Prostate gland (tissue), 2 donors: ENCODE data around the gene FNBP1.

Source experiments
- CTCF ChIP-seq, 4 experiments: fragments of 200-600 bp in 2 of 4; fragments of 450-650 bp in 2 of 4; sonication (generic) in 2 of 4; IDR thresholded peaks; 1 replicate in 3 of 4; 2 replicates in 1 of 4; pipeline ENCODE4 v1.5.1; 2016 to 2019; ENCODE audit warnings: antibody characterized with exemption in 4 of 4, mild to moderate bottlenecking in 2 of 4, moderate library complexity in 2 of 4
- POLR2A ChIP-seq: fragments of 450-650 bp; IDR thresholded peaks from one replicate; pipeline ENCODE4 v1.6.1; 2016; ENCODE audit warnings: antibody characterized with exemption, mild to moderate bottlenecking

DNA sequence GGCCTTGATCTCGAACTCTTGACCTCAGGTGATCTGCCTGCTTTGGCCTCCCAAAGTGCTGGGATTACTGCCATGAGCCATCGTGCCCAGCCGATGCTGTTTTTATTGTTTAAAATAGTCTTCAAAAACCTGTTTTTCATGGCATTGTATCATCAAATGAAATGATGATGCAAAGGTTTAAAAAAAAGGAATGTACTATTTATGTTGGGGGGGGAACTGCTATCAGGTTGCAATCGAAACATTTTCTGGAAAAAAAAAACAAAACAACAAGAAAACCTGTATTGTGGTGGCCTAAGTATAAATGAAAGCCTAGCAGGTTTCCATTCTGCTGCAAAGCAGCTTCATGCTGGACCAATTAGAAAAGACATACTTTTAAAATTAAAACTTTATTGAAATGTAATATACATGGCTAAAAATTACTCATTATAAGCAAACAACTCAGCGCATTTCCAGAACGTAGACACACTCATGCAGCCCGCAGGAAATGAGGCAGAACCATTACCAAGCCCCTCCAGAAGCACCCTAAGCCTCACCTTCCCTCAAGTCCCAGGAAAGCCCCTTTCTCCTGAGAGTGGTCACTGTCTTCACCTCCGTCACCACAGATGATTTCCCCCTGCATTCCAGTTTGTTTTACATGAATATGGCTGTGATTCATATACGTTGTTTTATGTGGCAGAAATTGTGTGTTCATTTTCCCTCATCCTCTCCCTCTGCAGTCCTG, 29.7 kb upstream of the FNBP1 start:
- TF ChIP-seq CTCF (IDR thresholded peaks at IDR 0.05): no peak
- TF ChIP-seq POLR2A: no peak
